ENCODE results near the gene MIEF2. TPM values are rescaled to one million over a fixed set of nuclear protein-coding genes. Genes with fewer than 3 reads are reported as not detected.

The MIEF2 gene
- total and polyA plus RNA-seq, 2 experiments from 2014 or later: 8.8 to 26.4 TPM

- Histone ChIP-seq H3K4me1 (ENCODE audit: insufficient read depth) (peaks cover 47% of the 10 kb centered on the region), H3K4me2 (ENCODE audit: unreplicated experiment) (peak overlapping the region; percentile 91), H3K9me2 (ENCODE audit: insufficient read depth) (no peaks in the 10 kb centered on the region), H3K36me3 (ENCODE audit: low read depth) (peaks cover 8% of the 10 kb centered on the region; the same call in 1 of the 2 replicates), H3K4me3 (peak overlapping the region; percentile 94), H2AFZ (peak overlapping the region; percentile 79; the same call in 1 of the 2 replicates), H3K9me3 (ENCODE audit: low read depth) (no peaks in the 10 kb centered on the region), H3K9ac (peak overlapping the region; percentile 97), H3K27me3 (replicated peaks; ENCODE audit: insufficient read depth) (no peaks in the 10 kb centered on the region), H3K79me2 (ENCODE audit: insufficient read depth) (peaks cover 92% of the 10 kb centered on the region), H3K27ac (peak overlapping the region; percentile 93), H3F3A (ENCODE audit: insufficient read depth) (no peaks in the 10 kb centered on the region), H4K20me1 (ENCODE audit: insufficient read depth) (no peaks in the 10 kb centered on the region)
- 73 to 74% methylated on average over 11 of the region's 11 CpGs for WGBS, 2 experiments (ENCODE audit: low coverage in 1 of 2, low lambda C conversion rate in 2 of 2, missing lambda C conversion rate in 2 of 2)
- in situ Hi-C loops (cut with MboI): no loop called here
- DNase-seq: no peak
- no peak for TF ChIP-seq EZH2phosphoT487 (IDR thresholded peaks at IDR 0.05; ENCODE audit: insufficient read depth, low read depth)
Measured at GRCh38 chr17:18315961-18316360, 55.5 kb downstream of the MIEF2 start.

Other genes starting within 250 kb of the MIEF2 start
- 17.0 and 37.6 TPM in 2 replicates for gene ATPAF2, start 221.5 kb upstream of the MIEF2 start, total RNA-seq (2014; rRNA removed; shearing (Covaris generic))
- gene ATPAF2, start 221.5 kb upstream of the MIEF2 start, polyA plus RNA-seq (2016; fragmentation: Nextera tagmentation; extraction: Ambion mirVana): 21.9 and 22.3 TPM in 2 replicates
- gene GID4, start 221.3 kb upstream of the MIEF2 start, total RNA-seq (2014; rRNA removed; shearing (Covaris generic)): 8.0 and 10.2 TPM in 2 replicates
- 7.2 and 7.3 TPM in 2 replicates for gene GID4, start 221.3 kb upstream of the MIEF2 start, polyA plus RNA-seq (2016; fragmentation: Nextera tagmentation; extraction: Ambion mirVana)
- 51.0 and 53.4 TPM in 2 replicates for gene DRG2, start 172.7 kb upstream of the MIEF2 start, total RNA-seq (2014; rRNA removed; shearing (Covaris generic))
- gene DRG2, start 172.7 kb upstream of the MIEF2 start, polyA plus RNA-seq (2016; fragmentation: Nextera tagmentation; extraction: Ambion mirVana): 34.6 and 36.7 TPM in 2 replicates
- 0.25 and 0.54 TPM in 2 replicates for gene MYO15A, start 151.9 kb upstream of the MIEF2 start, total RNA-seq (2014; rRNA removed; shearing (Covaris generic))
- 0.70 and 0.90 TPM in 2 replicates for gene MYO15A, start 151.9 kb upstream of the MIEF2 start, polyA plus RNA-seq (2016; fragmentation: Nextera tagmentation; extraction: Ambion mirVana)
- 152 and 161 TPM in 2 replicates for gene ALKBH5, start 76.8 kb upstream of the MIEF2 start, total RNA-seq (2014; rRNA removed; shearing (Covaris generic))
- 81.9 and 85.2 TPM in 2 replicates for gene ALKBH5, start 76.8 kb upstream of the MIEF2 start, polyA plus RNA-seq (2016; fragmentation: Nextera tagmentation; extraction: Ambion mirVana)
- gene LLGL1, start 35.0 kb upstream of the MIEF2 start, total RNA-seq (2014; rRNA removed; shearing (Covaris generic)): 37.3 and 40.3 TPM in 2 replicates
- gene LLGL1, start 35.0 kb upstream of the MIEF2 start, polyA plus RNA-seq (2016; fragmentation: Nextera tagmentation; extraction: Ambion mirVana): 3.4 and 3.5 TPM in 2 replicates
- 250 and 306 TPM in 2 replicates for gene FLII, start 1.9 kb upstream of the MIEF2 start, total RNA-seq (2014; rRNA removed; shearing (Covaris generic))
- 187 TPM in 2 replicates for gene FLII, start 1.9 kb upstream of the MIEF2 start, polyA plus RNA-seq (2016; fragmentation: Nextera tagmentation; extraction: Ambion mirVana)
- gene TOP3A, start 54.3 kb downstream of the MIEF2 start, total RNA-seq (2014; rRNA removed; shearing (Covaris generic)): 23.5 and 47.1 TPM in 2 replicates
- 12.2 and 14.1 TPM in 2 replicates for gene TOP3A, start 54.3 kb downstream of the MIEF2 start, polyA plus RNA-seq (2016; fragmentation: Nextera tagmentation; extraction: Ambion mirVana)
- gene SMCR8, start 54.6 kb downstream of the MIEF2 start, total RNA-seq (2014; rRNA removed; shearing (Covaris generic)): 10.5 and 15.0 TPM in 2 replicates
- 2.2 and 2.5 TPM in 2 replicates for gene SMCR8, start 54.6 kb downstream of the MIEF2 start, polyA plus RNA-seq (2016; fragmentation: Nextera tagmentation; extraction: Ambion mirVana)
- 1.8 and 3.5 TPM in 2 replicates for gene SHMT1, start 102.9 kb downstream of the MIEF2 start, total RNA-seq (2014; rRNA removed; shearing (Covaris generic))
- 5.1 and 5.9 TPM in 2 replicates for gene SHMT1, start 102.9 kb downstream of the MIEF2 start, polyA plus RNA-seq (2016; fragmentation: Nextera tagmentation; extraction: Ambion mirVana)
- gene EVPLL, start 117.1 kb downstream of the MIEF2 start, total RNA-seq (2014; rRNA removed; shearing (Covaris generic)): not detected in 2 replicates
- not detected in 2 replicates for gene EVPLL, start 117.1 kb downstream of the MIEF2 start, polyA plus RNA-seq (2016; fragmentation: Nextera tagmentation; extraction: Ambion mirVana)
- not detected in 2 replicates for gene LGALS9C, start 216.1 kb downstream of the MIEF2 start, total RNA-seq (2014; rRNA removed; shearing (Covaris generic))
- gene LGALS9C, start 216.1 kb downstream of the MIEF2 start, polyA plus RNA-seq (2016; fragmentation: Nextera tagmentation; extraction: Ambion mirVana): not detected in 2 replicates

All from GM23248 (cell line).